ENCODE results near the gene PRIMA1. TPM values are rescaled to one million over a fixed set of nuclear protein-coding genes. Genes with fewer than 3 reads are reported as not detected.
A peak's percentile ranks its signal among the peaks of the same experiment; 100 is the strongest.

PRIMA1 gene
- total and polyA plus RNA-seq, 12 donors = 1.8 to 16.3 (median 4.1) TPM

DNA sequence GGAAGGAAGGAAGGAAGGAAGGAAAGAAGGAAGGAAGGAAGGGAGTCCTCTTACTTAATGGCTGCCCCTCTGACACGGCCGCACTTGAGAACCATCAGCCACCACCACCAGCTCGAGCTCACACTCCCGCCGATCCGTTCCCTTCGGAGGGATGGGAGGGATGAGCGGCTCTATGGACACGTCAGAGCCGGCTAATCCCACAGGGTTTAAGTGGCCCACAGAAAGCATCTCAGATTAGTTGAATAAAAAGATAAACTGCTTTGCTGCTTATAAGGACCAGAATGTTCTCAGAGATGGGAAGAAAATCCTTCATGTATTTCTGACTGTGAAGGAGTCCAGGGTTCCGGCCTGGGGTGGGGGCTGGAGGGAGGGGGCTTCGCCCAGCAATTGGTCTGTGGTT, 31.1 kb downstream of the PRIMA1 start:
- TF ChIP-seq CTCF (IDR thresholded peaks at IDR 0.05) = no peak
- Histone ChIP-seq H3K4me1 (peaks cover 0 to 32% (median 12%) of the 10 kb centered on the region in 9 donors), H3K27ac (no peak overlapping the region), H3K9me3 (no peaks in the 10 kb centered on the region), H3K27me3 (no peaks in the 10 kb centered on the region), H3K4me3 (no peak overlapping the region), H3K36me3 (no peaks in the 10 kb centered on the region)
- DNase-seq (no peak), ATAC-seq (no peak)
- WGBS, 2 donors = 85 to 86% methylated on average over 12 of the region's 12 CpGs
- intact Hi-C loops (cut with DNase I) = no loop called here

- intact Hi-C loops (cut with DNase I) = no loop called here
- Histone ChIP-seq H3K27me3 (no peaks in the 10 kb centered on the region), H3K4me1 (peaks cover 0 to 35% (median 13%) of the 10 kb centered on the region in 9 donors), H3K9me3 (no peaks in the 10 kb centered on the region), H3K4me3 (no peak overlapping the region), H3K27ac (peak overlapping the region in 4 of 10 donors; percentile 47 to 63 (median 56)), H3K36me3 (no peaks in the 10 kb centered on the region)
- no peak for DNase-seq
- TF ChIP-seq CTCF (IDR thresholded peaks at IDR 0.05) = no peak
- ATAC-seq = no peak
- 93 to 94% methylated on average over 8 of the region's 8 CpGs for WGBS, 2 donors
Observed at GRCh38 chr14:93753647-93754046, 34.6 kb downstream of the PRIMA1 start.

- no peaks in the 10 kb centered on the region for H3K27me3 ChIP-seq
- TF ChIP-seq CTCF (IDR thresholded peaks at IDR 0.05) = no peak
- H3K4me1 ChIP-seq = peaks cover 0 to 40% (median 13%) of the 10 kb centered on the region in 9 donors
- H3K36me3 ChIP-seq = no peaks in the 10 kb centered on the region
- peak overlapping the region in 6 of 10 donors; percentile 27 to 63 (median 52) for H3K27ac ChIP-seq
- DNase-seq = peak; percentile 80 to 81
- H3K4me3 ChIP-seq = no peak overlapping the region
- ATAC-seq = peak; percentile 66 to 77 (median 68)
- 32 to 36% methylated on average over 4 of the region's 4 CpGs for WGBS, 2 donors
- intact Hi-C loops (cut with DNase I) = no loop called here
- H3K9me3 ChIP-seq = no peaks in the 10 kb centered on the region
Observed at GRCh38 chr14:93752980-93753561, 35.2 kb downstream of the PRIMA1 start.

GRCh38 chr14:93751946-93752655, 36.2 kb downstream of the PRIMA1 start:
- 54% methylated on average over 19 of the region's 19 CpGs for whole genome bisulfite sequencing, 2 donors
- no peak for DNase-seq
- H3K27ac ChIP-seq = peak overlapping the region in 6 of 10 donors; percentile 31 to 63 (median 50)

More at GRCh38 chr14:93751946-93752655, 36.2 kb downstream of the PRIMA1 start:
- no peaks in the 10 kb centered on the region for H3K36me3 ChIP-seq
- no peak for ATAC-seq
- no peaks in the 10 kb centered on the region for H3K27me3 ChIP-seq
- TF ChIP-seq CTCF (IDR thresholded peaks at IDR 0.05) = no peak
- intact Hi-C loops (cut with DNase I) = no loop called here
- no peak overlapping the region for H3K4me3 ChIP-seq
- H3K9me3 ChIP-seq = no peaks in the 10 kb centered on the region
- H3K4me1 ChIP-seq = peaks cover 0 to 47% (median 13%) of the 10 kb centered on the region in 9 donors

All from heart right ventricle (tissue), 16 donors.